B cell (primary cell): ENCODE measurements around the gene EEPD1.

Experiments used
- CTCF ChIP-seq: fragments of 200-600 bp; IDR thresholded peaks from one replicate; pipeline ENCODE4 v1.8.0; 2022; ENCODE audit warnings: antibody characterized with exemption, mild to moderate bottlenecking
- EZH2 ChIP-seq: IDR thresholded peaks from 2 replicates; pipeline ENCODE4 v1.6.1; 2012; ENCODE audit warnings: borderline replicate concordance, low read depth, mild to moderate bottlenecking, moderate library complexity, low read length; ENCODE audit not compliant: insufficient read depth, poor library complexity, severe bottlenecking

- TF ChIP-seq CTCF (no peak), EZH2 (no peak)
These were observed 134.6 kb downstream of the EEPD1 start for GRCh38 chr7:36287371-36288241.
